ENCODE data around the gene CSF1.
"Not testable (repeated sequence)": the region's sequence is repeated elsewhere in the genome, so short reads cannot be mapped to it uniquely, and the experiment has no call there.

The CSF1 gene

DNA sequence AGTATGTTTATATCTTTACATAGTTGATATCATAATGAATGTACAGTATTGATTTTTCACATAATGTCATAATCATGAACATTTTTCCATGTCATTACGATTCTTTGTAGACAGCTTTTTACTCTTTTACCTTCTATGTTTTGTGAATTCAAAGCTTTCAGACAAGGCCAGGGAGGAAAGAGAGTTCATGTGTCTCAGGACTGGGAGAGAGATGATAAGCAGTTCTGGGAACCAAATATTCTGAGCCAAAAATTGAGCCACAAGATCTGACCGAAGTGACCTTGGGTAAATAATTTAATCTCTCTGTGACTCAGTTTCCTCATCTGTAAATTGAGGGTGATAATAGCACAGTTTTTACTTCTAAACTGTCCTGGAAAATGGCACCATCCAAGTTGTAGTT is 31.8 kb downstream of the CSF1 start:
- DNase-seq = no peak

DNA sequence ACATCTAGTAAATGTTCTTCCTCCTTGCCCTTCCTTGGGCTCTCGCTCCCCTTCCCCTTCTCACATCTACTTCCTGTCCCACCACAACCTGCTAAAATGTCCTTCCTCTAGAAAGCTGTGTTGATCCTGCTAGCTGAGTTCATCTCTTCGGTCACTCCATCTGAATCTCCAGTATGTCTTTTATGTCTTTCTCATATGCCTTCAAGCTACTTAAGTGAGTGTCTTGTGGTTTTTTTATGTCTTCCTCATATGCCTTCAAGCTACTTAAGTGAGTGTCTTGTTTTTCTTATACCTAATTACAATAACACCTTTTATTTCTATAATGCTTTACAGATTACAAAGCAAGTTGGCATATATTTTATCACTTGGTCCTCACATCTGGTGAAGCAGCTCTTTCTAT is 33.9 kb downstream of the CSF1 start:
- no peak for DNase-seq

DNA sequence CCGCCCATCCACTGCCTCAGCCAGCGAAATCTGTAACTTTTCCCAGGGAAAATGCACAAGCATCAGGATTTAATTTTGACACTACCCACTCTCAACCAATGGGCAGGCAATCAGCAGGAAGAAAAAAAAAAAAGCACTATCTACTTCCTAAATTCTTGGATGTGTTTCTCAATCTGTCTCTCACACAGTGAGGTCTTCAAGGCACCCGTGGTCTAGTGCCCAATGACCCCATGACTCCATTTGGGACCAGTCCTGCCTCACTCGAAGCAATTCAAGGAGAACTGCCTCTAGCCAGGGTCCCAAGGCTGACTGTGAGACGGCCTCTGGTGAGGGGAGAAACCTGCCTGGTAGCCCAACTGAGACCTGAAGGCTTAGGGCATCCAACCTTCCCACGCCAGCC is 35.9 kb downstream of the CSF1 start:
- DNase-seq = no peak

GRCh38 chr1:109947582-109948284 is 37.1 kb downstream of the CSF1 start:
- DNase-seq = no peak

DNA sequence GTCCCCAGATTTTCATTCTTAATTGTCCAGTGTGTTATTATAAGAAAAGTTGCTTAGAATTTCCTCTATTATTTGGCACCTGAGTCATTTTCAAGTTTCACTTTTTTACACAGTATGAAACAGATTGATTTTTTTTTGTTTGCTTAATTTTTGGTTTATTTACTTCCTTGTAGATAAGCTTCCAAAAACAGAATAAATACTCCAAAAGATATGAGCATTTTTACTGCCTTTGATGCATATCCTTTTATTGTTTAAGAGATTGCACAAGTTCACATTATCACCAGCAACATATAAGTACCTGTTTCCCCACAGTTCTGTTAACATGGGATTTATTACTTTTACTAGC is 37.6 kb downstream of the CSF1 start:
- no peak for DNase-seq

GRCh38 chr1:109950038-109950437 is 39.4 kb downstream of the CSF1 start:
- DNase-seq = no peak

DNA sequence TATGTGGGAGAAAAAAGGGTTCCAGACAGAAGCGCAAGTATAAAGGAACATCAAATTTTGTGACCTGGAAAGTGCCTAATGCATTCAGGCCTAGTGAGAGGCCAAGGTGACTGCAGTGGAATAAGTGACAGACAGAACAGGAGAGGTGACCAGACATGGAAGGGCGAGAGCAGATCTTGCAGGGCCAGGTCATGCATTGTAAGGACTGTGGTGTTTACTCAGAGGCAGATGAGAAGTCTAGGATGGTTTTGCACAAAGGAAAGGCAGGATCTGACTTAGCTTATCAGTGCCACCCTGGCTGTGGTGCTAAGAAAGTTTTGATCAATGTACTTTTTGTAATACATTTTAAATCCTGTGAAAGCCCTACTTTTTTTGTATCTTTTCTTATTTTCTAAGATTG is 39.9 kb downstream of the CSF1 start:
- no peak for DNase-seq

- DNase-seq = not testable (repeated sequence)
These were observed 40.9 kb downstream of the CSF1 start for GRCh38 chr1:109951501-109951900.

- no peak for DNase-seq
These were observed 43.4 kb downstream of the CSF1 start for GRCh38 chr1:109954041-109954512.

DNA sequence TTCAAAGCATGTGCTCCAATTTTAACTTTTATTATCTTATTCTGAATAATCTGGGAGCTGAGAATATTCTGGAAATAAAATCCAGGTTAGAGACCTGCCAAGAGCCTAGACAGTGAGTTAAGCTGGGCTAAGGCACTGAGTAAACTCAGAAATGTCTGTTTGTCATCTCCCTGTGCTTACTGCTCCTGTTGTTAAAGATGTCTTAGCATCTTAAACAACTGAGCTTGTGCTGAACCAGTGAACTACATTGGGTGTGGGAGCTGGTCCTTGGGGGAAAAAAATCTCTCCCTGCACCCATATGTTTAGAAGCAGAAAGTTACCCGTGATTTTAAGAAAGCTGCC is 49.0 kb downstream of the CSF1 start:
- no peak for DNase-seq

DNA sequence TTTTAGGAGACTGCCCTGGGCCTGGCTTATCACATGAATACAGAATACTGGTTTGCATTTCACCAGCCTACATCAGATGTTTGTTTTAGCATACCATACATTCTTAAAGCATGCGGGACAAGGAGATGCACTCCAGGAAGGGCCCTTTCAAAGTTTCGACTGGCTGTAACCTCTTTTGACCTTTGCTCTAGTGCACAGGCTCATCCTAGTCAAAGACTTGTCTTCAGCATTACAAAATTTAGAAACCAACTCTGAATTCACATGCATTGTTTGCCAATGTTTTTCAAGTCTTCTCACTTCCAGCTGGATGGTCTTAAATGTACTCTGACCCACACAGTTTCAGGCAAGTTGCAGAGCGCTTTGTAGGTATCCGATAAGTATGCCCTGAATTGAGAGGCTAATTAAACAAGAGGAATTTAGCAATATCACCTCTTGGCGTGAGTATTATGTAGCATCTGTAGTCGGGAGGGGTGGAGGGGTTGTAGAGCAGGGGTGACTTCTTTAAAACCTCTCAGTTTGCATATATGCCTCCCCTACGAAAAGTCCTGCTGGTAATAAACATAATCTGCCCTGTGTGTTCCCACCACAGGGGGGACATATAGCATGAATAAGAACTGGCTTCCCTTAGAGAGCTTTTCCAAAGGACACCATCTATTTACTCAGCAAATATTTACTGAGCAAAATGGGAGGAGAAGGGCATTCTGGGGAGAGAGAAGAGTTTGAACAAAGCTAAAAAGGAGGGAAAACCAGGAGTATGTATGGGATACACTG is 49.5 kb downstream of the CSF1 start:
- peak; percentile 96 for DNase-seq

DNA sequence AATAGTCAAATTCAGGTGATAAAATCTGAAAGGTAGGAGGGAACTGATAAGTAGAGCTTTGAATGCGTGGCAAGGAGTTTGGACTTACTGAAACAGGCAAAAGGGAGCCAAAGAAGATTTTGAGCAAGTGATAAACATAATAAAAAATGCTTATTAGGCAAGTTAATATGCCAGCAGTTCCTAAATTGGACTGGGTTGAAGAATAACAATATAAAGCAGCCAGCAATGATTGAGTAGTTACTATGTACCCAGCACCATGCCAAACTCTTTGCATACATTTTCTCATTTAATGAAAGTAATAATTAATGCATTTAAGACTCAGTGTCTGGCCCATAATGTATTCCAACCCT is 50.1 kb downstream of the CSF1 start:
- no peak for DNase-seq

DNA sequence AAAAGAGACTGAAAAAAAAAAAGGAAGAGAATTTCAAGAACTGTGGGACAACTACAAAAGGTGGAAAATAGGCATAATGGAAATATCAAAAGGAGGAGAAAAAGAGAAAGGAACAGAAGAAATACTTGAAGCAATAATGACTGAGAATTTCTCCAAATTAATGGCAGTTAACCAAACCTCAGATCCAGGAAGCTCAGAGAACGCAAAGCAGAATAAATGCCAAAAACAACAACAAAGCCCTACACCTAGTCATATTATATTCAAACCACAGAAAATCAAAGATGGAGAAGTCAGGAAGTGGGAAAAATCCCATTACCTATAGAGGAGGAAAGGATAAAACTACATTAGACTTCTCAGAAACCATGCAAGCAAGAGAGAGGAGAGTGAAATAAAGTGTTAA is 53.2 kb downstream of the CSF1 start:
- no peak for DNase-seq

GRCh38 chr1:109969146-109969829 is 58.6 kb downstream of the CSF1 start:
- DNase-seq = no peak

GRCh38 chr1:109969907-109970306 is 59.3 kb downstream of the CSF1 start:
- no peak for DNase-seq

DNA sequence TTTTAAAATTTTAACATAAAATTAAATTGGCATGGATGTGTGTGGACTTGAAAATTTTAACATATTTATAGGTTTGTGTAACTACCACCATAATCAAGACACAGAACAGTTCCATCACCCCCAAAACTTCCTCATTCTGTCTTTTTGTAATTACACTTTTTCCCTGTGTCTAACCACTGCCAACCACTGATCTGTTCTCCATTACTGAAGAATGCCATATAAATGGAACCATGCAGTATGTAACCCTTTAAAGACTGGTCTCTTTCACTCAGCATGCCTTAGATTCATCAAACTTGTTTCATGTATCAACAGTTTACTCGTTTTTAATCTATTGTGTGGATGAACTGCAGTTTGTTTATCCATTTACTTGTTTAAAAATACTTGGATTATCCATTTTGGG is 60.9 kb downstream of the CSF1 start:
- no peak for DNase-seq

GRCh38 chr1:109974191-109974590 is 63.5 kb downstream of the CSF1 start:
- DNase-seq = no peak

GRCh38 chr1:109975718-109976117 is 65.1 kb downstream of the CSF1 start:
- DNase-seq = no peak

DNA sequence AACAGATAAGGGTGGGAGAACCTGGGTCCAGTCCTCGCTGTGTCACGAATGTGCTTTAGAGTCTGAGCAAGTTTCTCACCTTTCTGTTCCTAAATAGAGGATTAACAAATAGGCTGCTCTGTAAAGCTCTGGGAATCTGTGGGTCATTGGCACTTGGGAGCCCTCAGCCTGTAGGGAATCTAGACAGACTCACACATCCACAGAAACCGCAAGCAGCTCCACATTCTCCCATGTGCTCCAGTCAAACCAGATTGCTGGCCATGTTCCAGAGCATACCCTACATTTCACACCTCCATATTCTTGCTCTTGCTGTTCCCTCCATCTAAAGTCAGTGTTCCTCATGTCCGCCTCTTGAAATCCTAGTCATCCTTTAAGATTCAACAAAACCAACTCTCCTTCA is 66.1 kb downstream of the CSF1 start:
- DNase-seq = no peak

GRCh38 chr1:109977225-109977624 is 66.6 kb downstream of the CSF1 start:
- no peak for DNase-seq

DNA sequence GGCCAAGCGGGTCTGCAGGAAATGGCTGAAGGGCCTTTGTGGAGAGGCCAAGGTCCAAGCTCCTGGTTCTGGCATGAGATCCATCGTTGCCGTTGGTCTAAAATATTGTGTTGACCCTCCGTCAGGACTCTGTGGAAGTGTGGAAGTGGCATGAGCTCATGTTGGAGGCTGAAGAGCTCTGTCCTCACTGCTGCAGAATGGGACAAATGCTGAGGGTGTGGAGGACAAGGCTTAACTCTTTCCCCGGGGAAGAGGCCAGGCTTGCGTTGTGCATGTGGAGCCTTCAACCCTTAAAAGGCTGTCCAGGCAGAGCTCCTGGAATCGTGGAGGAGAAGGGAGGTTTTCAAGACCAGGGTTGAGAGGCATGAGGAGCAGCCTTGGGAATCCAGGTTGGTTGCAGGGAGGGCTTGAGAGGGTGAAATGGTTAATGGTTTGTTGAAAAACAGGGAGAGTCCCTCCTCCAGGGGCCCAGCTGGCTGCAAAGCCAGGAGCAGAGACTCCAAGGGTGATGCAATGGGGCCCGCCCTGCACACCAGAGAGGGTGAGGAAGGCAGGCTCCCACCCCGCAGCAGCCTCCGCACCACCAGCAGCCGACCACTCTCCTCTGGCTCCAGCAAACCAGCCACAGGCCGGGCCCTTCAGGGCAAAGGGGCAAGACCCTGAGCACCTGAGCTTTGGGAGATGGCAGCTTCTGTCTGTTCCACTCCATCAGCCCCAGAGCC is 67.2 kb downstream of the CSF1 start:
- no peak for DNase-seq

GRCh38 chr1:109978761-109979488 is 68.3 kb downstream of the CSF1 start:
- no peak for DNase-seq
